Parathyroid adenoma (tissue), 2 donors: ENCODE data around the gene TTC39C.
"Not testable (repeated sequence)": the region's sequence is repeated elsewhere in the genome, so short reads cannot be mapped to it uniquely, and the experiment has no call there.

Experiments
- H2AFZ ChIP-seq: fragments of 300-600 bp; sonication (generic); one replicate; pipeline ENCODE4 v1.7.0; 2017; ENCODE audit warnings: antibody characterized with exemption, mild to moderate bottlenecking
- H3K27ac ChIP-seq: fragments of 300-600 bp; sonication (generic); one replicate; pipeline ENCODE4 v1.7.0; 2017
- H3K27me3 ChIP-seq: fragments of 300-600 bp; sonication (generic); one replicate; pipeline ENCODE4 v1.7.0; 2017; ENCODE audit warnings: low read length; ENCODE audit not compliant: control insufficient read depth, insufficient read depth
- H3K36me3 ChIP-seq: fragments of 300-600 bp; sonication (generic); one replicate; pipeline ENCODE4 v1.7.0; 2017; ENCODE audit warnings: low read length; ENCODE audit not compliant: control insufficient read depth, insufficient read depth
- H3K4me1 ChIP-seq: fragments of 300-600 bp; sonication (generic); one replicate; pipeline ENCODE4 v1.7.0; 2017; ENCODE audit warnings: control low read depth
- H3K4me2 ChIP-seq: fragments of 300-600 bp; sonication (generic); one replicate; pipeline ENCODE4 v1.7.0; 2017; ENCODE audit warnings: low read length
- H3K4me3 ChIP-seq: fragments of 300-600 bp; sonication (generic); one replicate; pipeline ENCODE4 v1.7.0; 2017; ENCODE audit warnings: low read depth, low read length
- H3K79me2 ChIP-seq: fragments of 300-600 bp; sonication (generic); one replicate; pipeline ENCODE4 v1.7.0; 2017; ENCODE audit warnings: control low read depth
- H3K9ac ChIP-seq: fragments of 300-600 bp; sonication (generic); one replicate; pipeline ENCODE4 v1.7.0; 2017; ENCODE audit warnings: mild to moderate bottlenecking
- H3K9me3 ChIP-seq: fragments of 300-600 bp; sonication (generic); one replicate; pipeline ENCODE4 v1.7.0; 2017; ENCODE audit warnings: low read length; ENCODE audit not compliant: control insufficient read depth
- TF ChIP-seq, protein P1 (sequence below): fragments of 300-600 bp; sonication (generic); IDR thresholded peaks from one replicate; pipeline ENCODE4 v1.7.0; 2017; ENCODE audit warnings: antibody characterized with exemption, mild to moderate bottlenecking
- donor health status: primary hyperparathyroidism.

Gene TTC39C

DNA sequence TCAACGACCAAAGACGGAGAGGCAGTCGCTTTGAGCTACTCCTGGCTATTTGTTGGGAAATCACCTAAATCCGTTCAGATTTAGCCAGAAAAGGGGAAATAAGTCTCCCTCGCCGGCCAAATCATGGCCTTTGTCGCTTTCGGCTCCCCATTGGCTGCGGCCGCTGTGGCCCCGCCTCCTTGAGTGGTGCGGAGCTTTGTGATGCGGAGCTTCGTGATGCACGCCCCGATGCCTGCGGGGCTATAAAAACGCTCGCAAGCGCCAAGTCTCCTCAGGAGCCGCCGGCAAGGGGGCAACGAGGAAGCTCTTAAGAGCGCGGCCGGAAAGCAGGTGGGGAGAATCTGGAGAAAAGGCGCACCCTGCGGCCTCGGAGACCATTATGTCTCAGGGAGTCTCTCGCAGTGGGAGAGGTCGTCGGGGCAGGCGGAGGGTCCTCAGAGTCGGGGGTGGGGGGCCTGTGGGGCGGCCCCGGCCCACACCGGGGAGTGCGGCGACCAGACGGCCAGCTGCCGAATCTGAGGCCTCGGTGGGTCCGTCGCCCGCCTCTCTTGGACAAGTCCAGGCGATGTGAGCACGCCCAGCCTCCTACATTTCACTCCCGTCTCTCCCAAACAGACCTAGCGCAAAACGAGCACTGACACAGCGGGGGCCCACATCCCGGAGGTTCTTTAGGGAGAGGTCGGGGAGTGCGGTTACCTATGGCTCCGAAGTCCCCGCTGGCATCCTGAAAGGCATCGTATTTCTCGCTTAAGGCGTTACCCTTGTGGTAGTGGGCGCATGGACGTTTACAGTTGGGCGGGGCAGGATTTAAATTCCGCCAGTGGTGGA lies 124.4 kb downstream of the TTC39C start, which contains the start of gene CABYR:
Gene CABYR (plus strand): TSS at position 274 of the 828 bp plus-strand sequence. CDS start 4,053 bp downstream, outside the sequence.
- Histone ChIP-seq H3K27me3 (no peaks in the 10 kb centered on the region), H3K27ac (no peak within 1 kb of the TSS), H3K4me2 (peak within 1 kb of the TSS; percentile 73), H3K9me3 (no peaks in the 10 kb centered on the region), H2AFZ (peak within 1 kb of the TSS; percentile 90), H3K4me3 (peak within 1 kb of the TSS; percentile 42), H3K36me3 (no peaks in the 10 kb centered on the region), H3K4me1 (no peaks in the 10 kb centered on the region), H3K9ac (no peak within 1 kb of the TSS), H3K79me2 (no peaks in the 10 kb centered on the region)
- TF ChIP-seq, protein P1, sequence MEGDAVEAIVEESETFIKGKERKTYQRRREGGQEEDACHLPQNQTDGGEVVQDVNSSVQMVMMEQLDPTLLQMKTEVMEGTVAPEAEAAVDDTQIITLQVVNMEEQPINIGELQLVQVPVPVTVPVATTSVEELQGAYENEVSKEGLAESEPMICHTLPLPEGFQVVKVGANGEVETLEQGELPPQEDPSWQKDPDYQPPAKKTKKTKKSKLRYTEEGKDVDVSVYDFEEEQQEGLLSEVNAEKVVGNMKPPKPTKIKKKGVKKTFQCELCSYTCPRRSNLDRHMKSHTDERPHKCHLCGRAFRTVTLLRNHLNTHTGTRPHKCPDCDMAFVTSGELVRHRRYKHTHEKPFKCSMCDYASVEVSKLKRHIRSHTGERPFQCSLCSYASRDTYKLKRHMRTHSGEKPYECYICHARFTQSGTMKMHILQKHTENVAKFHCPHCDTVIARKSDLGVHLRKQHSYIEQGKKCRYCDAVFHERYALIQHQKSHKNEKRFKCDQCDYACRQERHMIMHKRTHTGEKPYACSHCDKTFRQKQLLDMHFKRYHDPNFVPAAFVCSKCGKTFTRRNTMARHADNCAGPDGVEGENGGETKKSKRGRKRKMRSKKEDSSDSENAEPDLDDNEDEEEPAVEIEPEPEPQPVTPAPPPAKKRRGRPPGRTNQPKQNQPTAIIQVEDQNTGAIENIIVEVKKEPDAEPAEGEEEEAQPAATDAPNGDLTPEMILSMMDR = no peak

DNA sequence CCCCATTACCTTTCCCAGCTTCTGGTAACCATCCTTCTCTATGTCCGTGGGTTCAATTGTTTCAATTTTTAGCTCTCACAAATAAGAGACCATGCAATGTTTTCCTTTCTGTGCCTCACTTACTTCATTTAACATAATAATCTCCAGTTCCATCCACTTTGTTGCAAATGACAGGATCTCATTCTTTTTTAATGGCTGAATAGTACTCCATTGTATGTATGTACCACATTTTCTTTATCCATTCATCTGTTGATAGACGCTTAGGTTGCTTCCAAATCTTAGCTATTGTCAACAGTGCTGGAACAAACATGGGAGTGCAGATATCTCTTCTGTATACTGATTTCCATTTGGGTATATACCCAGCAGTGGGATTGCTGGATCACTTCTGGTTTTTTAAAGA lies 126.1 kb downstream of the TTC39C start:
- no peak overlapping the region for H3K4me3 ChIP-seq
- no peaks in the 10 kb centered on the region for H3K4me1 ChIP-seq
- H3K9ac ChIP-seq = no peak overlapping the region
- no peaks in the 10 kb centered on the region for H3K27me3 ChIP-seq
- H2AFZ ChIP-seq = no peak overlapping the region
- no peaks in the 10 kb centered on the region for H3K9me3 ChIP-seq
- no peak overlapping the region for H3K4me2 ChIP-seq
- H3K79me2 ChIP-seq = no peaks in the 10 kb centered on the region
- TF ChIP-seq, protein P1 = no peak
- H3K27ac ChIP-seq = no peak overlapping the region
- H3K36me3 ChIP-seq = no peaks in the 10 kb centered on the region

DNA sequence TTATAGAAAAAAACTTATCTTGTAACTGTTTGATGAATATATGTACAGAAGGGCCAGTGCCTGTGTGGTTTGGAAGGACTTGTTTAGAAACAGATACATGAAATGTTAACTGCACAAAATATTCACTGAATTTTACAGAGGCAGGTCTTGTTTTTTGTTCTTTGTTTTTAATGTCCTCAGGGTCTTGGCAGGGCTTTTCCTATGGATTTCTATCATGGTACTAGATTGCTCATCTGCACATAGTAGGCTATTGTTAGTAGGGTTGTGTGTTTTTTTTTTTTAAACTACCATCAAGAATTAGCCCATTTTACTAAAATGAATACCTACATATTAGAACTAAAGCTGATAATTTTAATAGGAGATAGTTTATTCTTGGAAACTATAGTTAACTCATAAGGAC lies 127.8 kb downstream of the TTC39C start:
- H3K4me2 ChIP-seq = no peak overlapping the region
- H3K4me3 ChIP-seq = no peak overlapping the region
- H3K27ac ChIP-seq = no peak overlapping the region
- no peaks in the 10 kb centered on the region for H3K79me2 ChIP-seq
- H3K27me3 ChIP-seq = no peaks in the 10 kb centered on the region
- TF ChIP-seq, protein P1 = no peak
- no peak overlapping the region for H2AFZ ChIP-seq
- H3K36me3 ChIP-seq = no peaks in the 10 kb centered on the region
- H3K9me3 ChIP-seq = no peaks in the 10 kb centered on the region
- no peak overlapping the region for H3K9ac ChIP-seq
- no peaks in the 10 kb centered on the region for H3K4me1 ChIP-seq

DNA sequence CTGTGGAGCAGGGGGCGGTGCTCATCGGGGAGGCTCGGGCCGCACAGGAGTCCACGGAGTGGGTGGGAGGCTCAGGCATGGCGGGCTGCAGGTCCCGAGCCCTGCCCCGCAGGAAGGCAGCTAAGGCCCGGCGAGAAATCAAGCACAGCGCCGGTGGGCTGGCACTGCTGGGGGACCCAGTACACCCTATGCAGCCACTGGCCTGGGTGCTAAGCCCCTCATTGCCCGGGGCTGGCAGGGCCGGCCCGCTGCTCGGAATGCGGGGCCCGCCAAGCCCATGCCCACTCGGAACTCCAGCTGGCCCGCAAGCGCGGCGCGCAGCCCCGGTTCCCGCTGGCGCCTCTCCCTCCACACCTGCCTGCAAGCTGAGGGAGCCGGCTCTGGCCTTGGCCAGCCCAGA lies 135.0 kb downstream of the TTC39C start:
- not testable (repeated sequence) for H3K27me3 ChIP-seq, H3K36me3 ChIP-seq, H3K9ac ChIP-seq, H3K9me3 ChIP-seq, H3K4me3 ChIP-seq, H3K4me1 ChIP-seq, H2AFZ ChIP-seq, H3K4me2 ChIP-seq, H3K79me2 ChIP-seq, H3K27ac ChIP-seq

DNA sequence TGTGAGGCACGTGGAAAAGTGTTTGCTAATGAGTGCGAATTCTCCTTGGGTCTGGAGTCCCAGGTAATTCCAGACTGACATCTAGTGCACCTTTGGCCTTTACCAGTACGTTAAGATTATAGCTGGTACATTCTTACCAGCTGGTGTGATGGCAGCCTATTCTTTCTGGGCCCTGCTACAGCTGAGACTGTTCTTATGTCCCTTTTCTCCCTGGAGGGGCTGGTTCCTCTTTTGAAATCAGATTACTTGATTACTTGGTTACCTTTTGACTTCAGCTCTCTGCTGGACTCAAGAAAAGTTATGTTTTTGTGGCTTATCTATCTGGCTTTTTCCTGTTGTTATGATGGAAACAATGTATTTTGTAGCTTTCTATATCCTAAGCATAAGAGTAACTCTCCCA lies 138.8 kb downstream of the TTC39C start:
- no peaks in the 10 kb centered on the region for H3K9me3 ChIP-seq
- no peaks in the 10 kb centered on the region for H3K27me3 ChIP-seq
- H3K27ac ChIP-seq = no peak overlapping the region
- no peak overlapping the region for H2AFZ ChIP-seq
- H3K79me2 ChIP-seq = no peaks in the 10 kb centered on the region
- no peak overlapping the region for H3K9ac ChIP-seq
- TF ChIP-seq, protein P1 = no peak
- no peak overlapping the region for H3K4me3 ChIP-seq
- no peak overlapping the region for H3K4me2 ChIP-seq
- H3K4me1 ChIP-seq = no peaks in the 10 kb centered on the region
- no peaks in the 10 kb centered on the region for H3K36me3 ChIP-seq
